OCI-LY1 (cell line): Measurements from ENCODE around the gene ACMSD.

Experiments
- H2AFZ ChIP-seq: fragments of 200-600 bp; sonication (generic), shearing (Covaris generic); 2 replicates; pipeline ENCODE4 v1.6.0; 2014; ENCODE audit warnings: antibody characterized with exemption, mild to moderate bottlenecking, low read length
- H3F3A ChIP-seq: fragments of 200-600 bp; sonication (generic), shearing (Covaris generic); 2 replicates; pipeline ENCODE4 v1.6.0; 2014; ENCODE audit warnings: mild to moderate bottlenecking, antibody characterized with exemption, low read length, moderate library complexity; ENCODE audit not compliant: insufficient read depth
- H3K27ac ChIP-seq: fragments of 200-600 bp; sonication (generic); 2 replicates; pipeline ENCODE4 v1.5.1; 2014; ENCODE audit warnings: low read length, mixed run types, mild to moderate bottlenecking, low read depth; ENCODE audit not compliant: poor library complexity, severe bottlenecking
- H3K27me3 ChIP-seq: fragments of 200-600 bp; sonication (generic); 2 replicates; pipeline ENCODE4 v1.6.0; 2014; ENCODE audit warnings: antibody characterized with exemption, mild to moderate bottlenecking, low read length, moderate library complexity; ENCODE audit not compliant: insufficient read depth
- H3K36me3 ChIP-seq: fragments of 200-600 bp; sonication (generic); 2 replicates; pipeline ENCODE4 v1.6.1; 2014; ENCODE audit warnings: mild to moderate bottlenecking, antibody characterized with exemption, low read length, moderate library complexity, mixed read lengths; ENCODE audit not compliant: insufficient read depth
- H3K4me1 ChIP-seq: fragments of 200-600 bp; sonication (generic); 2 replicates; pipeline ENCODE4 v1.5.1; 2014; ENCODE audit warnings: mild to moderate bottlenecking, low read length, moderate library complexity; ENCODE audit not compliant: insufficient read depth, severe bottlenecking
- H3K4me2 ChIP-seq: fragments of 200-600 bp; sonication (generic), shearing (Covaris generic); 2 replicates; pipeline ENCODE4 v1.6.1; 2014; ENCODE audit warnings: low read length
- H3K4me3 ChIP-seq: fragments of 200-600 bp; sonication (generic); 2 replicates; pipeline ENCODE4 v1.5.1; 2014; ENCODE audit warnings: low read length, low read depth, mild to moderate bottlenecking, mixed read lengths; ENCODE audit not compliant: poor library complexity, severe bottlenecking
- H3K79me2 ChIP-seq: fragments of 200-600 bp; shearing (Covaris generic); 2 replicates; pipeline ENCODE4 v1.6.1; 2016; ENCODE audit warnings: mixed run types, low read length, mixed read lengths; ENCODE audit not compliant: insufficient read depth
- H3K9ac ChIP-seq: fragments of 200-600 bp; sonication (generic), shearing (Covaris generic); 2 replicates; pipeline ENCODE4 v1.6.1; 2014; ENCODE audit warnings: mild to moderate bottlenecking, low read length, mixed read lengths
- H3K9me2 ChIP-seq: fragments of 200-600 bp; sonication (generic), shearing (Covaris generic); 2 replicates; pipeline ENCODE4 v1.6.1; 2014; ENCODE audit warnings: low read depth, mild to moderate bottlenecking, low read length, mixed read lengths
- H3K9me3 ChIP-seq: fragments of 200-600 bp; shearing (Covaris generic); 2 replicates; pipeline ENCODE4 v1.6.1; 2014; ENCODE audit warnings: low read length, mixed read lengths
- H4K20me1 ChIP-seq: fragments of 200-600 bp; sonication (generic), shearing (Covaris generic); 2 replicates; pipeline ENCODE4 v1.6.0; 2016; ENCODE audit warnings: mild to moderate bottlenecking, low read length; ENCODE audit not compliant: insufficient read depth
- CTCF ChIP-seq: fragments of 200-600 bp; sonication (generic), shearing (Covaris generic); IDR thresholded peaks from 2 replicates; pipeline ENCODE4 v1.5.1; 2017; ENCODE audit warnings: mild to moderate bottlenecking, antibody characterized with exemption, low read length, moderate library complexity, mixed read lengths
- EZH2 ChIP-seq: fragments of 200-600 bp; sonication (generic), shearing (Covaris generic); IDR thresholded peaks from 2 replicates; pipeline ENCODE4 v1.8.0; 2017; ENCODE audit warnings: borderline replicate concordance, mixed run types, mild to moderate bottlenecking, antibody characterized with exemption, low read length, moderate library complexity, mixed read lengths

Gene ACMSD

DNA sequence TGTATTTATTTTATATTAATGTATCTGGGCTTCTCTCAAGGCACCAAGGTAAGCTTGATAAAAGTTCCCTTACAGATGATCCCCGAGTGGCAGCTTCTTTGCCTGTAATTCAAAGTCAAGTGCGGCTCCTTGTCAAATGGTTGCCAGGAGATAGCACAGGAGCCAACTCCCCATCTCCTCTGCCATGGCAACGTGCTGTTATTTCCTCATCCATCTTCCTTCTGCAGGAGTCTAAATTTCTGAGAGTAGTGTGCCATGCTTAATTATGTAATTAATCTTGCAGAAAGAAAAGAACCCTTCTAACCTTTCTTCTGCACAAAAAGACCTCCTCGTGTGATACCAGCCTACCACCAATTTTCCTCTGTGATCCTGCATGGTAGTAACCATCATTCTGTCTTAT, 46.2 kb upstream of the ACMSD start:
- Histone ChIP-seq H3F3A (no peaks in the 10 kb centered on the region), H3K79me2 (no peaks in the 10 kb centered on the region), H2AFZ (no peak overlapping the region), H3K4me3 (no peak overlapping the region), H3K4me2 (no peak overlapping the region), H3K27me3 (0 out of 2 replicates have a peak, but pooled peaks cover 2% of the 10 kb centered on the region), H4K20me1 (no peaks in the 10 kb centered on the region), H3K4me1 (no peaks in the 10 kb centered on the region), H3K9ac (no peak overlapping the region), H3K9me2 (no peaks in the 10 kb centered on the region), H3K9me3 (no peaks in the 10 kb centered on the region), H3K27ac (no peak overlapping the region), H3K36me3 (no peaks in the 10 kb centered on the region)
- TF ChIP-seq CTCF, result no peak
- no peak for TF ChIP-seq EZH2

GRCh38 chr2:134795765-134796164, 42.7 kb upstream of the ACMSD start:
- Histone ChIP-seq H3K9ac (no peak overlapping the region), H3K9me3 (no peaks in the 10 kb centered on the region), H3K27me3 (0 out of 2 replicates have a peak, but pooled peaks cover 2% of the 10 kb centered on the region), H3K79me2 (no peaks in the 10 kb centered on the region), H2AFZ (no peak overlapping the region), H3K4me1 (no peaks in the 10 kb centered on the region), H3K36me3 (no peaks in the 10 kb centered on the region), H3F3A (no peaks in the 10 kb centered on the region), H4K20me1 (no peaks in the 10 kb centered on the region), H3K4me2 (no peak overlapping the region), H3K4me3 (no peak overlapping the region), H3K27ac (no peak overlapping the region), H3K9me2 (no peaks in the 10 kb centered on the region)
- TF ChIP-seq CTCF, result no peak
- no peak for TF ChIP-seq EZH2

DNA sequence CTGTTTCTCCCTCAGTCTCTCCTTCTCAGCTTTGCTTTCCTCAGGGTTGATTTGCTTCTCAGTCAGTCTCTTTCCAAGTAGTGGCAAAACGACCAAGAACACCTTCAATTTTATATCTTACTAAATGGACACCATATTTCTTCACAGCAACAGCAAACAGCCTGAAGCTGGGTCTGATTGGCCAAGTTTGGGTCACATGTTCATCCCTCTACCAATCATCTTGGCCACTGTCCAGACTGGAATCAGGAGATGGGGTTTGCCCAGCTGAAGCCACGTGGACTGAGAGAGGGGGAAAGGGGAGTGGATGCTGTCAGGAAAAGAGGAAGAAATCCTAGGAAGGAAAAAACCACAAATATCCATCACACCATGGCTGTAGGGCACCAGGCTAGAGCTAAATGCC, 42.0 kb upstream of the ACMSD start:
- TF ChIP-seq CTCF (no peak), EZH2 (no peak)
- H3K27me3 ChIP-seq, result 0 out of 2 replicates have a peak, but pooled peaks cover 2% of the 10 kb centered on the region
- no peak overlapping the region for H2AFZ ChIP-seq
- no peaks in the 10 kb centered on the region for H3K4me1 ChIP-seq
- H3K9ac ChIP-seq, result no peak overlapping the region
- H4K20me1 ChIP-seq, result no peaks in the 10 kb centered on the region
- H3K9me3 ChIP-seq, result no peaks in the 10 kb centered on the region
- H3K4me3 ChIP-seq, result no peak overlapping the region
- no peak overlapping the region for H3K4me2 ChIP-seq
- no peak overlapping the region for H3K27ac ChIP-seq
- H3K79me2 ChIP-seq, result no peaks in the 10 kb centered on the region
- H3K36me3 ChIP-seq, result no peaks in the 10 kb centered on the region
- no peaks in the 10 kb centered on the region for H3K9me2 ChIP-seq
- no peaks in the 10 kb centered on the region for H3F3A ChIP-seq
